Endometrial microvascular endothelial cells (primary cell): ENCODE data around the gene PEAK1. TPM values are rescaled to one million over a fixed set of nuclear protein-coding genes. Genes with fewer than 3 reads are reported as not detected.
"Not testable (repeated sequence)": the region's sequence is repeated elsewhere in the genome, so short reads cannot be mapped to it uniquely, and the experiment has no call there.

Experiments
- in situ Hi-C: cut with HindIII; loops from 2 replicates; pipeline ENCODE4 v1.10.0; 2017; ENCODE audit warnings: low sequenced_read_pairs, low pct_unique_long_range_greater_than_20kb; ENCODE audit errors: inconsistent ontology term
- total RNA-seq: library from RNA; depleted of rRNA; stranded (reverse); fragments of >200 nt; gene quantifications from one replicate; pipeline ENCODE4 v1.2.3, GENCODE V29; 2015; ENCODE audit errors: inconsistent ontology term

The PEAK1 gene
- total RNA-seq, 1 donor from 2014 or later = 48.7 TPM

GRCh38 chr15:77410157-77410500 is 9.8 kb downstream of the PEAK1 start:
- in situ Hi-C loops = not testable (repeated sequence)

DNA sequence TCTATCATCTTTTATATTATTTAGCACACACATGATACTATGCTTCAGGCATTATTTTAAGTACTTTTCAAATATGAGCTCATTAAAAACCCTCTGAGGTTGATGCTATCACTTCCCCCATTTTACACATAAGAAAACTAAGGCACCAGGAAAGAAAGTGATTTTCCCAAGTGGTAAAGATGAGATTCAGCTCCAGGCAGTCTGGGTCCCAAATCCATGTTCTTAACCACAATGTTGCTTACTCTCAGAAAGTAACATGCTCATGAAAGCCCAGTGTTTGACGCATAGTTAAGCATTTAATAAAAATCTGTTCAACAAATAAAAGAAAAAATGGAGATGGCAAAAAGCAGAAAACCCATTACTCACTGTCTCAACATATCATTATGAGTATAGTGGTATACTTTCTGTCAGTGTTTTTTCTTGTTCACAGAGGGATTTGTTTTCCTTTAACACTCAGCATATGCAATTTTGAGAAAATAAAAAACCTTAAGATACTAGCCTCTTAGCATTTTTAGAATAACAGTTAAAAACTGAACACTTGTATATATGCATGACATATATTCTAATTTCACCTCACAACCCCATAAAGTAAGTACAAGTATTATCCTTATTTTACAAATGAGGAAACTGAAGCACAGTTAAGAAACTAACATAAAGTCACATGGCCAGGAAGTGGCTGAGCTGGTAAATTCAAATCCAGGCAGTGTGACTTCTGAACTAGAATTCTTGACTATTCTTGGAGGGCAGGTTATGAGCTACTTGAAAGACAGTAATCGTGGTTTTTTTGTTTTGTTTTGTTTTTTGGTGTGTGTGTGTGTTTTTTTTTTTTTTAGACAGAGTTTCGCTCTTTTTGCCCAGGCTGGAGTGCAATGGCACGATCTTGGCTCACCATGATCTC is 10.4 kb downstream of the PEAK1 start:
- in situ Hi-C loops = no loop called here

GRCh38 chr15:77406846-77407245 is 13.1 kb downstream of the PEAK1 start:
- in situ Hi-C loops = no loop called here

DNA sequence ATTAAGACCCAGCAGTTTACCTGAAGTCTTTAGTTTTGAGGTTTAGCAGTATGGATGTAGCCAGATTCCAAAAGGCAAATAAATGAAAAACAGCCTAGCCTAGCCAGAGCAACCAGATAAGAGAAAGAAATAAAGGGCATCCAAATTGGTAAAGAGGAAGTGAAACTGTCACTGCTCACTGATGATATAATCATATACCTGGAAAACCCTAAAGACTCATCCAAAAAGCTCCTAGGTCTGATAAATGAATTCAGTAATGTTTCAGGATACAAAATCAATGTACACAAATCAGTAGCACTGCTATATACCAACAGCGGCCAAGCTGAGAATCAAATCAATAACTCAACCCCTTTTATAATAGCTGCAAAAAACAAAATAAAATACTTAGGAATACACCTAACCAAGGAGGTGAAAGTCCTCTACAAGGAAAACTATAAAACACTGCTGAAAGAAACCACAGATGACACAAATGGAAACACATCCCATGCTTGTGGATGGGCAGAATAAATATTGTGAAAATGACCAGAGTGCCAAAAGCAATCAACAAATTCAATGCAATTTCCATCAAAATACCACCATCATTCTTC is 13.6 kb downstream of the PEAK1 start:
- in situ Hi-C loops = not testable (repeated sequence)

DNA sequence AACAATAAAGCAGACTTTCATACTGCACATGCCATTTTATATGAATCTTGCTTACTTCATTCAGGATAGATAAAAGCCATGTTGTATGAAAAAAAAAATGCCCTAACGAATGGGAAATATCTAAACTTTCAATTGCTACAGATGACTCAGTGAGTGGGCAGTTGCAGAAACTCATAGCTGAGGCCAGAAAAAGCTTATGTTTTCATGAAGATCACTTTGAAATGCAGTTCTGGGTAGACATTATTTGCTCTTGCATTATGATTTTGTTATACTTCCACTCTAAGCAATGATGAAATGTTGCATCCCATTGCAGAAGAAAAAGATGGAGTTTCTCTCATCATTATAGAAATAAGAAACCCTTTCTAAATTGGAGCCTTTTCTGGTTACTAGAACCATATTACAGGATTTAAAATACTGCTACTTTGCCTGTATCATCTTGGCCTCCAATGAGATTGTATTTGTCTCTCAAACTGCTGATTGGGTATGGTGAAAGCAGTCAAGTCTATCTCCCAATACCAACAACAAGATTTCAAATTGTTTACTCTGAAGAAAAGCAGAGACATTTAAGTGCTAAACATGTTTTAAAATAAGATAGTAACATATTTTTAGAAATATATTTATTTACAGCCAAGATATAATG is 17.0 kb downstream of the PEAK1 start:
- in situ Hi-C loops = no loop called here

DNA sequence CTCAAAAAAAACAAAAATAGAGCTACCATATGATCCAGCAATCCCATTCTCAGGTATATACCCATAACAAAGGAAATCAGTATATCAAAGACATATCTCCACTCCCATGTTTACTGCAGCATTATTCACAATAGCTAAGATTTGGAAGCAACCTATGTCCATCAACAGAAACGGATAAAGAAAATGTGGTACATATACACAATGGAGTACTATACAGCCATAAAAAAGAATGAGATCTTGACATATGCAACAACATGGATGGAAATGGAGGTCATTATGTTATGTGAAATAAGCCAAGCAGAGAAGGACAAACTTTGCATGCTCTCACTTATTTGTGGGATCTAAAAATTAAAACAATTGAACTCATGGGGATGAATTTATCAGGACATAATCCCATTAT is 19.6 kb downstream of the PEAK1 start:
- in situ Hi-C loops = no loop called here

GRCh38 chr15:77398927-77399326 is 21.0 kb downstream of the PEAK1 start:
- in situ Hi-C loops = no loop called here

- in situ Hi-C loops = no loop called here
These were observed 23.2 kb downstream of the PEAK1 start for GRCh38 chr15:77396692-77397091.

DNA sequence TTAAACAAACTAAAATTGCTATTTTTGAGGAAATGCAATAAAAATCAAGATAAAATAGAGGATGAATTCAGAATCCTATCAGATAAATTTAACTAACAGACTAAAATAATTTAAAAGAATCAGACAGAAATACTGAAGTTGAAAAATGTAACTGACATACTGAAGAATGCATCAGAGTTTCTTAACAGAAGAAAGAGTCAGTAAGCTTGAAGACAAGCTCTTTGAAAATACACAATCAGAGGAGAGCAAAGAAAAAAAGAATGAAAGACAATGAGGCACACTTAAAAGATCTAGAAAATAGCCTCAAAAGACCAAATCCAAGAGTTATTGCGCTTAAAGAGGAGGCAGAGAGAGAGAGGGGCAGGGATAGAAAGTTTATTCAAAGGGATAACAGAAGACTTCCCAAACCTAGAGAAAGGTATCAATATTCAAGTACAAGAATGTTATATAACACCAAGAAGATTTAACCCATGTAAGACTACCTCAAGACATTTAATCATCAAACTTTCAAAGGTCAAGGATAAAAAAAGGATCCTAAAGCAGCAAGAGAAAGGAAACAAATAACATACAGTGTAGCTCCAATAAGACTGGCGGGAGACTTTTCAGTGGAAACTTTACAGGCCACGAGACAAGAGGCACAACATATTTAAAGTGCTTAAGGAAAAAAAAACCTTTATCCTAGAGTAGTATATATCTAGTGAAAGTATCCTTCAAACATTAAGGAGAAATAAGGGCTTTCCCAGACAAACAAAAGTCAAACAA is 24.7 kb downstream of the PEAK1 start:
- in situ Hi-C loops = no loop called here

GRCh38 chr15:77393471-77393840 is 26.4 kb downstream of the PEAK1 start:
- in situ Hi-C loops = no loop called here

GRCh38 chr15:77392762-77393470 is 27.0 kb downstream of the PEAK1 start:
- in situ Hi-C loops = no loop called here

DNA sequence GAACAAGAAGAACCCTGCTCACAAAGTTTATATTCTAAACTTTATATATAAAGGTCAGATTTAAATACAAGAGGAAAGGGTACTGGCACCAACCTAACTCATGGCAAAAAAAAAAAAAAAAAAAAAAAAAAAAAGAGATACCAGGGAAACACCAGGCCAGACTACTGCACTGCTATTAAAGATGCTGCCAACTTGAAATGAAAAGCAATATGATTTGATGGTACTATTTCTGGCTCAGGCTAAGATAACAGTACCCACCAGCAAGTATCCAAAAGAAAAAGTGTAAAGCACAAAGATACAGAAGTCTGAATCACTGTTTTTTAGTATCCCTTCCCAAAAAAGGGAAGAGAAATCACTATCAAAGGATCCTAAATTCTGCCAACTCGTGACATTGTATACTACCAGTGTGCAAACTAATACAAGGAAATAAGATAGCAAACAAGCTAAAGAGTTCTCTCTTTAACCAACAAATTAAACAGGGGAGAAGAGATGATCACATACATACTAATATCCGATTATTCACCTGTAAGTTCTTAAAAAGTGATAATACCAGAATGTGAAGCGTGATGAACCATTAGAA is 28.4 kb downstream of the PEAK1 start:
- in situ Hi-C loops = no loop called here

DNA sequence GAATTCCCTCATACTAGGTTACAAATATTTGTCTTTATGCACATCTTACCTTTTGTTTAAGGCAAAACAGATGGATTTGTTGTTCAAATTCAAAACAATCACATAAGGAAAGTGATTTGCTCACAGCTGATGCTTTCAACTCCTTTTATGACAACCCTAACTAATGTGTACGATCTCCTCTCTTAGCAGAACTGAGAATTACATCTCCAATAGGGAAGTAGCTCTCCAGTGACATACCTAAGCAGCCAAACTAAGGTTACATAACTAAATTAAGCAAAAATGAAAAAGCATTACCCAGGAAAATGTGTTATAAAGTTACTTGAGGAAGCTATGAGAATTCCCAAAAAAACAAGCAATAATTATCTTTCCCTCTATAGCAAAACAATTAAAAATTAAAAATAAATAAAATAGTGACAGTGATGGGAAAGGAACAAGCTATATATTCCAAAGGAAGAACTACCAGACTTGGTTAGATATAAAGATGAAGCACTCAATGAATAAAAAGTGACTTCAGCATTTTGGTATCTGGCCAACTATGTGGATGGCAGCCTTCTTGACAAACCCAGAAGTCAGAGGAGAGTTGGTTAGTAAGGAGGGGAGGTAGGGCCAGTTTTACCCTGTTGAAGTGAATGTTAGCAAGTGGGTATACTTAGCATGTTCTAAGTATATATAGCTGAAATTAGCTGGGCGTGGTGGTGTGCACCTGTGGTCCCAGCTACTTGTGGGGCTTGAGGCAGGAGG is 32.4 kb downstream of the PEAK1 start:
- in situ Hi-C loops = no loop called here

DNA sequence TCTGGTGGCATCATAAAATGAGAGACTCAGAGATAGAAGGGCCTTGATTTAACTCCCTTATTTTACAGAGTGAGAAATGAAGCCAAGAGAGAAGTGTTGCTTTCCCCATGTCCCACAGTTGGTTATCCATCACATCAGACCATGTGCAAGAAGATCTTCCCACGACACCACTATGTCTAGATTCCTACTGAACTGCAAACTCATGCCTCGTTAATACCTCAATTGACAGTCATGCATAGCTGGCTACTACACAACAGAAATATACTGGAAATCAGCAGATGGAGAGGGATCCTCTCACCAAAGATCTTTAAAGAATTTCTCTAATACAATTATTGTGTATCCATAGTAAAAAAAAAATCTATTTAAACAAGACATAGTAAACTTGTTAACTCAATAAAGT is 33.3 kb downstream of the PEAK1 start:
- in situ Hi-C loops = no loop called here

DNA sequence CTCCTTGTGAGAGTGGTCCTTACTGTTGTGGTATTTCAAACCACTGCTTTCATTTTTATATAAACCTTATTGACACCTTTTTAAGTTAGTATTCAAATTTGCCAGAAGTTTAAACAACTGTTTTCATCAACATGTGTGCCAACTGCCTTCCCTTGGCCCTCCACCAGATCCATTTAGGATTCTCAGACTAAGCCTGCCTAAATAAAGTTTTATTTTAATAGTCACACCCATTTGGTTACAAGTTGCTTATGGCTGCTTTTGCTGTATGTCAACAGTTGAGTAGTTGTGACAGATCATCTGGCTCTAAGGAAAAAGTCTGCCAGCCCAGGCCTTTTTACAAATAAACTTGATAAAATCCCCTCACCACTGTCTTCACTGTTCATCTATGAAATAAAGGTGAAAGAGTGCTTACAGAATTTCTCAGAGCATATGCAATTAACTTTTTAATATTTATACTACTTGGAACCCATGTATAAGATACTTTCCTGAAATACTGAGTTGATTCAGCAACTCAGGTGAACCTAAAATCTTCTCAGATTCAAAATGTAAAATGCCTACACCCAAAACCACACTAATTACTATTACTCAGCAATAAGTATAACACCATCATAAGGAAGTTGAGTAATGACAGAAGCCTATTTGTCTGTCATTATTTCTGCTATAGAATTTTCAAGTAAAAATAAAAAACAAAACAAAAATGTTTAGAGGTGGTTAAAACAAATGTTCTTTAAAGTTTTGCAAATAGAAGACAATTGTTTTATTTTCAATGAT is 35.1 kb downstream of the PEAK1 start:
- in situ Hi-C loops = no loop called here

- in situ Hi-C loops = no loop called here
These were observed 35.8 kb downstream of the PEAK1 start for GRCh38 chr15:77384086-77384485.

DNA sequence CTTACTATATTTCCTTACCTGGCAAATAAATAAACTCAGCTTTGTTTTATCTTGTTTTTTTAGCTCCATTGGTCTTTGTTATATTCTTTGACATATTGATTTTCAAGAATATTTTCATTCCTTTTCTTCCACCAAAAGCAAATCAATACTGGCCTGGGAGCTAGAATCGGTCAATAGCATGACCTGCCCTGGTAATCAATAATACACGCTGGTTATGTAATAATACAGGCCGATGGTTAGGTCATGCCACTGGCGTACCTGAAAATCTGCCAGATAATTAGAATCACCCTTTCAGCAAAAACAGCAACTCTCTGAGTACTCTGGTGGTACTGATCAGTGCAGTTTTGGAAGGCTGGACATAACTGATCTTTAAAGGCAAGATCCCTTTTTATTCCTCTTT is 39.9 kb downstream of the PEAK1 start:
- in situ Hi-C loops = no loop called here
